Measurements from ENCODE around the gene KRT38. TPM values are rescaled to one million over a fixed set of nuclear protein-coding genes. Genes with fewer than 3 reads are reported as not detected.

The KRT38 gene
- total and polyA plus RNA-seq, 2 of the 8 experiments (the other 6 are each of a cell fraction or from before 2014, with no cell fraction given), result not detected

DNA sequence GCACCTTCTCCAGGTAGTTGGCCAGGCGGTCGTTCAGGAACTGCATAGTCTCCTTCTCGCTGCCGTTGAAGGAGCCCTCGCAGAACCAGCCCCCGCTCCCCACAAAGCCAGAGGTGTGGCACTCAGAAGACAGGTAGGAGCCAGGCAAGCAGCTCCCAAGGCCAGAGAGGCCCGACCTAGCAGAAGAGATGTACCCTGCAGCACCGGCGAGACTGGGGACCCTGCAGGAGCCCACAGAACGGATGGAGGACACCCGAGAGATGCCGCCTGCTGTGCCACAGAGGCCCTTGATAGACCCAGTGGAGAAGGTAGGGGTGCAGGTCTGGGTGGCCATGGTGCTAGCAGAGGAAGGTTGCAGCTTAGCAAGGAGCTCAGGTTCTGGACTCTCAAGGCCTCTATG is 48.7 kb upstream of the KRT38 start, which contains the start of gene KRT36 (continued):
- no peak for TF ChIP-seq KDM1A (IDR thresholded peaks at IDR 0.05; ENCODE audit: borderline replicate concordance, low read length)
- no peak for TF ChIP-seq BACH1 (IDR thresholded peaks at IDR 0.05; ENCODE audit: low read length)
- TF ChIP-seq SIX5 (IDR thresholded peaks at IDR 0.05; ENCODE audit: low read depth, low read length), result no peak
- no peak for TF ChIP-seq POLR2AphosphoS5 (IDR thresholded peaks at IDR 0.05; ENCODE audit: low read depth, low read length)

All from H1 (cell line).